ENCODE measurements around the gene LRP4.

The LRP4 gene

GRCh38 chr11:46827995-46828394, 90.4 kb downstream of the LRP4 start:
- H3K4me3 ChIP-seq (replicated peaks; ENCODE audit: insufficient read depth, low read length): no peak overlapping the region
- no peak for DNase-seq (ENCODE audit: low read depth in 1 of 2, low spot score in 1 of 2)
- no peak overlapping the region for H3K27ac ChIP-seq (replicated peaks)
- no peaks in the 10 kb centered on the region for H3K27me3 ChIP-seq (ENCODE audit: insufficient read depth, poor library complexity, severe bottlenecking)
- TF ChIP-seq POLR2AphosphoS5 (IDR thresholded peaks at IDR 0.05; ENCODE audit: low read depth): no peak
- TF ChIP-seq CTCF (IDR thresholded peaks at IDR 0.05; ENCODE audit: insufficient read depth, low read length): no peak
- TF ChIP-seq SPI1 (IDR thresholded peaks at IDR 0.05; ENCODE audit: borderline replicate concordance, low read depth): no peak
- TF ChIP-seq REST (IDR thresholded peaks at IDR 0.05; ENCODE audit: insufficient replicate concordance, low read depth): no peak
- TF ChIP-seq GABPA (IDR thresholded peaks at IDR 0.05; ENCODE audit: low read depth): no peak

GRCh38 chr11:46826310-46827044, 91.9 kb downstream of the LRP4 start:
- no peak for DNase-seq (ENCODE audit: low read depth in 1 of 2, low spot score in 1 of 2)
- TF ChIP-seq GABPA (IDR thresholded peaks at IDR 0.05; ENCODE audit: low read depth) (no peak), REST (IDR thresholded peaks at IDR 0.05; ENCODE audit: insufficient replicate concordance, low read depth) (no peak), POLR2AphosphoS5 (IDR thresholded peaks at IDR 0.05; ENCODE audit: low read depth) (no peak), SPI1 (IDR thresholded peaks at IDR 0.05; ENCODE audit: borderline replicate concordance, low read depth) (no peak), CTCF (IDR thresholded peaks at IDR 0.05; ENCODE audit: insufficient read depth, low read length) (no peak)
- no peak overlapping the region for H3K27ac ChIP-seq (replicated peaks)
- H3K4me3 ChIP-seq (replicated peaks; ENCODE audit: insufficient read depth, low read length): no peak overlapping the region
- no peaks in the 10 kb centered on the region for H3K27me3 ChIP-seq (ENCODE audit: insufficient read depth, poor library complexity, severe bottlenecking)

- no peak for TF ChIP-seq SPI1 (IDR thresholded peaks at IDR 0.05; ENCODE audit: borderline replicate concordance, low read depth)
- peak; percentile 66 for TF ChIP-seq CTCF (IDR thresholded peaks at IDR 0.05; ENCODE audit: insufficient read depth, low read length)
- no peak overlapping the region for H3K27ac ChIP-seq (replicated peaks)
- H3K27me3 ChIP-seq (ENCODE audit: insufficient read depth, poor library complexity, severe bottlenecking): no peaks in the 10 kb centered on the region
- DNase-seq (ENCODE audit: low read depth in 1 of 2, low spot score in 1 of 2): peak; percentile 33 to 45
- H3K4me3 ChIP-seq (replicated peaks; ENCODE audit: insufficient read depth, low read length): no peak overlapping the region
These were observed 109.4 kb downstream of the LRP4 start for GRCh38 chr11:46808799-46809431.
